Measurements from ENCODE around the gene DIS3L2. TPM values are rescaled to one million over a fixed set of nuclear protein-coding genes. Genes with fewer than 3 reads are reported as not detected.

DIS3L2 gene
- total and polyA plus RNA-seq, 2 of the 4 experiments (the other 2 are of a cell fraction) = 14.7 to 19.2 TPM

GRCh38 chr2:232278534-232278933 is 317.0 kb downstream of the DIS3L2 start:
- intact Hi-C loops (cut with micrococcal nuclease) = no loop called here
- Histone ChIP-seq H3K14ac (replicated peaks; ENCODE audit: low read depth, low read length) (no peak overlapping the region), H4K20me1 (ENCODE audit: insufficient read depth, low read length) (no peaks in the 10 kb centered on the region), H3K4me1 (ENCODE audit: control insufficient read depth, insufficient read depth, low read length) (no peaks in the 10 kb centered on the region), H2AK5ac (ENCODE audit: low read depth, low read length) (no peak overlapping the region), H2BK120ac (ENCODE audit: low read depth, low read length) (no peak overlapping the region), H3K27me3 (ENCODE audit: control insufficient read depth, insufficient read depth, low read length) (no peaks in the 10 kb centered on the region), H3K9me3 (ENCODE audit: control insufficient read depth, insufficient read depth, low read length) (no peaks in the 10 kb centered on the region), H2AK9ac (replicated peaks; ENCODE audit: low read depth, low read length, poor library complexity) (no peak overlapping the region), H2BK5ac (ENCODE audit: low read depth, low read length, poor library complexity, severe bottlenecking) (no peak overlapping the region), H3K9ac (ENCODE audit: low read depth, low read length) (no peak overlapping the region), H3K9me1 (ENCODE audit: insufficient read depth, low read length) (peaks cover 4% of the 10 kb centered on the region; the same call in 1 of the 2 replicates), H2AFZ (replicated peaks; ENCODE audit: low read length, poor library complexity) (no peak overlapping the region), H4K91ac (ENCODE audit: insufficient read depth, low read depth, low read length) (no peak overlapping the region), H3K36me3 (ENCODE audit: control insufficient read depth, insufficient read depth, low read length) (peaks cover 4% of the 10 kb centered on the region; the same call in 1 of the 2 replicates), H3K4ac (ENCODE audit: low read depth, low read length) (no peak overlapping the region), H3K23ac (ENCODE audit: low read depth, low read length) (no peak overlapping the region), H4K8ac (ENCODE audit: low read depth in 2 of 2, low read length in 2 of 2) (no peak overlapping the region), H3K4me2 (ENCODE audit: low read depth, low read length) (no peak overlapping the region), H3K56ac (ENCODE audit: extremely low read depth, insufficient read depth, low read length) (no peak overlapping the region), H4K5ac (ENCODE audit: low read depth, low read length) (no peak overlapping the region), H3K27ac (ENCODE audit: insufficient read depth, low read length) (no peak overlapping the region), H3K18ac (ENCODE audit: low read depth, low read length) (no peak overlapping the region), H3K79me1 (ENCODE audit: low read depth in 1 of 2, low read length in 2 of 2) (0 out of 4 replicates have a peak, but pooled peaks cover 0 to 4% of the 10 kb centered on the region in 2 experiments), H2BK20ac (ENCODE audit: low read depth, low read length) (no peak overlapping the region), H2BK15ac (ENCODE audit: low read depth, low read length) (no peak overlapping the region), H3K4me3 (ENCODE audit: insufficient read depth, low read depth, low read length) (no peak overlapping the region)
- no peak for TF ChIP-seq BHLHE40 (IDR thresholded peaks at IDR 0.05; ENCODE audit: low read depth, low read length)
- no peak for TF ChIP-seq MAFK (IDR thresholded peaks at IDR 0.05; ENCODE audit: low read depth, low read length)
- TF ChIP-seq RAD21 (IDR thresholded peaks at IDR 0.05; ENCODE audit: low read length) = no peak
- no peak for TF ChIP-seq USF2 (IDR thresholded peaks at IDR 0.05; ENCODE audit: low read depth, low read length)
- TF ChIP-seq POLR2A (IDR thresholded peaks at IDR 0.05; ENCODE audit: low read depth, low read length) = no peak
- no peak for TF ChIP-seq CHD1 (IDR thresholded peaks at IDR 0.05; ENCODE audit: low read depth, low read length)
- TF ChIP-seq NFE2L2 (IDR thresholded peaks at IDR 0.05; ENCODE audit: low read depth, low read length) = no peak
- TF ChIP-seq MAZ (IDR thresholded peaks at IDR 0.05; ENCODE audit: borderline replicate concordance, low read depth, low read length) = no peak
- no peak for TF ChIP-seq FOS (IDR thresholded peaks at IDR 0.05; ENCODE audit: low read depth, low read length)
- TF ChIP-seq RCOR1 (IDR thresholded peaks at IDR 0.05; ENCODE audit: insufficient replicate concordance, low read length) = no peak
- no peak for TF ChIP-seq RFX5 (IDR thresholded peaks at IDR 0.05; ENCODE audit: low read depth, low read length)
- TF ChIP-seq CTCF (conservative IDR thresholded peaks at IDR 0.05; ENCODE audit: low read depth, low read length) = no peak
- no peak for TF ChIP-seq SMC3 (IDR thresholded peaks at IDR 0.05; ENCODE audit: low read depth, low read length)
- ChIA-PET CTCF (no interaction called here), POLR2A (ENCODE audit: unreplicated experiment) (no interaction called here)
- in situ Hi-C loops (cut with MboI; ENCODE audit: low sequenced_read_pairs) = no loop called here
- no peak for ATAC-seq (ENCODE audit: low read depth)
- dilution Hi-C loops (cut with HindIII; ENCODE audit: low sequenced_read_pairs, unreplicated experiment) = no loop called here
- BruUV-seq (replicated peaks) = no TSS peak
- no CpG with 5 or more reads among the region's 3 CpGs for WGBS, 2 experiments (ENCODE audit: extremely low coverage in 2 of 2, insufficient read length in 1 of 2)
- DNase-seq = no peak
